Breast epithelium (tissue), 4 donors: Measurements from ENCODE around the gene NCBP3. TPM values are rescaled to one million over a fixed set of nuclear protein-coding genes. Genes with fewer than 3 reads are reported as not detected.

ENCODE experiments used
- DNase-seq, 2 donors: peaks; one replicate each; pipeline ENCODE4 v3.0.0-alpha.2; 2019; ENCODE audit warnings: low spot score in 2 of 2
- H3K27ac ChIP-seq, 2 donors: fragments of 200-600 bp; sonication (generic) in 1 of 2; one replicate each; pipeline ENCODE4 v1.5.1; 2016 to 2019; ENCODE audit warnings: mild to moderate bottlenecking in 1 of 2
- H3K27me3 ChIP-seq, 2 donors: fragments of 200-600 bp; sonication (generic) in 1 of 2; one replicate each; pipeline versions ENCODE4 v1.5.1 to v1.6.0; 2017 to 2019; ENCODE audit warnings: control low read depth in 1 of 2, mild to moderate bottlenecking in 1 of 2
- H3K36me3 ChIP-seq: fragments of 200-600 bp; one replicate; pipeline ENCODE4 v1.5.1; 2019
- H3K4me1 ChIP-seq, 2 donors: fragments of 200-600 bp; sonication (generic); one replicate each; pipeline ENCODE4 v1.5.1; 2016 to 2019; ENCODE audit warnings: control low read depth in 1 of 2
- H3K4me3 ChIP-seq, 3 donors: fragments of 200-600 bp; sonication (generic); 1 replicate in 2 of 3; 2 replicates in 1 of 3; pipeline ENCODE4 v1.5.1; 2016 to 2019; ENCODE audit warnings: mild to moderate bottlenecking in 3 of 3, moderate library complexity in 2 of 3
- H3K9me3 ChIP-seq, 2 donors: fragments of 200-600 bp; sonication (generic) in 1 of 2; one replicate each; pipeline ENCODE4 v1.5.1; 2016 to 2019; ENCODE audit warnings: control low read depth in 1 of 2
- CTCF ChIP-seq, 3 donors: fragments of 450-650 bp; IDR thresholded peaks; one replicate each; pipeline ENCODE4 v1.5.1; 2016 to 2017; ENCODE audit warnings: antibody characterized with exemption in 3 of 3, mild to moderate bottlenecking in 3 of 3, moderate library complexity in 3 of 3
- POLR2A ChIP-seq: fragments of 450-650 bp; IDR thresholded peaks from one replicate; pipeline ENCODE4 v1.6.1; 2016; ENCODE audit warnings: antibody characterized with exemption, mild to moderate bottlenecking, moderate library complexity
- POLR2AphosphoS5 ChIP-seq, 3 donors: sonication (generic); formaldehyde crosslinking; IDR thresholded peaks; one replicate each; pipeline ENCODE4 v1.6.1; 2017; ENCODE audit warnings: antibody characterized with exemption in 3 of 3
- intact Hi-C: fragments of 100-400 bp; cut with DNase I; formaldehyde crosslinking; loops from one replicate; pipeline ENCODE4 v1.15.1; 2023; ENCODE audit warnings: low total_unique reads
- total RNA-seq, 3 donors: library from RNA; depleted of rRNA; stranded (reverse); fragments of >200 nt; gene quantifications; one replicate each; pipeline ENCODE4 v1.1.0, GENCODE V29; 2016

NCBP3 gene
- total RNA-seq, 3 donors from 2014 or later, result 21.6 to 34.1 (median 25.9) TPM

GRCh38 chr17:3812771-3813170 lies 33.3 kb downstream of the NCBP3 start:
- TF ChIP-seq POLR2A (no peak), CTCF (IDR thresholded peaks at IDR 0.05) (no peak), POLR2AphosphoS5 (IDR thresholded peaks at IDR 0.05) (no peak)
- Histone ChIP-seq H3K4me3 (no peak overlapping the region), H3K27me3 (no peaks in the 10 kb centered on the region), H3K27ac (no peak overlapping the region), H3K36me3 (peaks cover 18% of the 10 kb centered on the region), H3K9me3 (no peaks in the 10 kb centered on the region), H3K4me1 (no peaks in the 10 kb centered on the region)
- DNase-seq, result no peak
- intact Hi-C loops, result loop anchor here (2.0 kb wide), 1 partner anchor 42 kb away; no protein-coding TSS in a partner anchor

GRCh38 chr17:3812284-3812683 lies 33.8 kb downstream of the NCBP3 start:
- Histone ChIP-seq H3K27ac (no peak overlapping the region), H3K4me1 (no peaks in the 10 kb centered on the region), H3K27me3 (no peaks in the 10 kb centered on the region), H3K9me3 (no peaks in the 10 kb centered on the region), H3K36me3 (peaks cover 17% of the 10 kb centered on the region), H3K4me3 (no peak overlapping the region)
- no peak for DNase-seq
- intact Hi-C loops, result loop anchor here (2.0 kb wide), 1 partner anchor 41 kb away; no protein-coding TSS in a partner anchor
- TF ChIP-seq POLR2AphosphoS5 (IDR thresholded peaks at IDR 0.05), result no peak
- TF ChIP-seq CTCF (IDR thresholded peaks at IDR 0.05), result no peak
- no peak for TF ChIP-seq POLR2A

- H3K9me3 ChIP-seq, result no peaks in the 10 kb centered on the region
- peaks cover 17% of the 10 kb centered on the region for H3K36me3 ChIP-seq
- intact Hi-C loops, result no loop called here
- H3K27me3 ChIP-seq, result no peaks in the 10 kb centered on the region
- TF ChIP-seq POLR2A, result no peak
- no peak for TF ChIP-seq CTCF (IDR thresholded peaks at IDR 0.05)
- TF ChIP-seq POLR2AphosphoS5 (IDR thresholded peaks at IDR 0.05), result no peak
- no peaks in the 10 kb centered on the region for H3K4me1 ChIP-seq
- DNase-seq, result no peak
- no peak overlapping the region for H3K4me3 ChIP-seq
- no peak overlapping the region for H3K27ac ChIP-seq
These were observed 36.0 kb downstream of the NCBP3 start for GRCh38 chr17:3810019-3810418.

GRCh38 chr17:3809135-3809534 lies 36.9 kb downstream of the NCBP3 start:
- H3K9me3 ChIP-seq, result no peaks in the 10 kb centered on the region
- no peak overlapping the region for H3K27ac ChIP-seq
- no peaks in the 10 kb centered on the region for H3K4me1 ChIP-seq
- intact Hi-C loops, result no loop called here
- no peaks in the 10 kb centered on the region for H3K27me3 ChIP-seq
- H3K36me3 ChIP-seq, result peaks cover 17% of the 10 kb centered on the region
- DNase-seq, result no peak
- H3K4me3 ChIP-seq, result no peak overlapping the region
- TF ChIP-seq POLR2A, result no peak
- no peak for TF ChIP-seq POLR2AphosphoS5 (IDR thresholded peaks at IDR 0.05)
- no peak for TF ChIP-seq CTCF (IDR thresholded peaks at IDR 0.05)

GRCh38 chr17:3808701-3809100 lies 37.3 kb downstream of the NCBP3 start:
- TF ChIP-seq CTCF (IDR thresholded peaks at IDR 0.05) (no peak), POLR2A (no peak), POLR2AphosphoS5 (IDR thresholded peaks at IDR 0.05) (no peak)
- no peak for DNase-seq
- no peak overlapping the region for H3K27ac ChIP-seq
- intact Hi-C loops, result no loop called here
- H3K27me3 ChIP-seq, result no peaks in the 10 kb centered on the region
- H3K36me3 ChIP-seq, result peaks cover 17% of the 10 kb centered on the region
- no peak overlapping the region for H3K4me3 ChIP-seq
- no peaks in the 10 kb centered on the region for H3K9me3 ChIP-seq
- H3K4me1 ChIP-seq, result no peaks in the 10 kb centered on the region
